Stimulated activated CD8-positive, alpha-beta memory T cell treated with anti-CD3 and anti-CD28 coated beads, Interleukin-12 subunit alpha, Interleukin-12 subunit beta, amount 100 ng/mL, for 24 hours (primary cell): ENCODE data around the gene ARSA.
"Not testable (repeated sequence)": the region's sequence is repeated elsewhere in the genome, so short reads cannot be mapped to it uniquely, and the experiment has no call there.

Source experiments
- DNase-seq: peaks from one replicate; pipeline ENCODE4 v3.0.0-alpha.2; 2020; ENCODE audit errors: extremely low read depth

Gene ARSA

GRCh38 chr22:50654664-50655063, 26.7 kb upstream of the ARSA start:
- not testable (repeated sequence) for DNase-seq

- no peak for DNase-seq
Measured at GRCh38 chr22:50653256-50653655, 25.3 kb upstream of the ARSA start.

GRCh38 chr22:50643821-50644101, 15.8 kb upstream of the ARSA start:
- not testable (repeated sequence) for DNase-seq

DNA sequence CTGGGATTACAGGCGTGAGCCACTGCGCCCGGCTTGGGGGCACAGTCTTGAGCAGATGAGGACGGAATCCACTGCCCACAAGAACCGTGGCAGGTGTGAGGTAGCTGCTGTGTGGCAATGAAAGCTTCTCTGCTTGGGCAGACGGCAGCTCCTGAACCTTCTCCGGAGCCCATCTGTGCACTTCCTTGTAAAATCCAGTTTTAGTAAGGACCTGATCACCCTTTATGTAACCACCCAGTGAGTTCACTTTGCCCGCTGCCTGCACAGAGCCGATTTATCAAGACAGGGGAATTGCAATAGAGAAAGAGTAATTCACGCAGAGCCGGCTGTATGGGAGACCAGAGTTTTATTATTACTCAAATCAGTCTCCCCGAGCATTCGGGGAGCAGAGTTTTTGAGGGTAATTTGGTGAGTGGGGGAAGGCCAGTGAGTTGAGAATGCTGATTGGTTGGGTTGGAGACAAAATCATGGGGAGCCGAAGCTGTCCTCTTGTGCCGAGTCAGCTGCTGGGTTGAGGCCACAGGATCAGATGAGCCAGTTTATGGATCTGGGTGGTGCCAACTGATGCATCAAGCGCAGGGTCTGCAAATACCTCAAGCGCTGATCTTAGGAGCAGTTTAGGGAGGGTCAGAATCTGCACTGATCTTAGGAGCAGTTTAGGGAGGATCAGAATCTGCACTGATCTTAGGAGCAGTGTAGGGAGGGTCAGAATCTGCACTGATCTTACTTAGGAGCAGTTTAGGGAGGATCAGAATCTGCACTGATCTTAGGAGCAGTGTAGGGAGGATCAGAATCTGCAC, 15.3 kb upstream of the ARSA start:
- not testable (repeated sequence) for DNase-seq

DNA sequence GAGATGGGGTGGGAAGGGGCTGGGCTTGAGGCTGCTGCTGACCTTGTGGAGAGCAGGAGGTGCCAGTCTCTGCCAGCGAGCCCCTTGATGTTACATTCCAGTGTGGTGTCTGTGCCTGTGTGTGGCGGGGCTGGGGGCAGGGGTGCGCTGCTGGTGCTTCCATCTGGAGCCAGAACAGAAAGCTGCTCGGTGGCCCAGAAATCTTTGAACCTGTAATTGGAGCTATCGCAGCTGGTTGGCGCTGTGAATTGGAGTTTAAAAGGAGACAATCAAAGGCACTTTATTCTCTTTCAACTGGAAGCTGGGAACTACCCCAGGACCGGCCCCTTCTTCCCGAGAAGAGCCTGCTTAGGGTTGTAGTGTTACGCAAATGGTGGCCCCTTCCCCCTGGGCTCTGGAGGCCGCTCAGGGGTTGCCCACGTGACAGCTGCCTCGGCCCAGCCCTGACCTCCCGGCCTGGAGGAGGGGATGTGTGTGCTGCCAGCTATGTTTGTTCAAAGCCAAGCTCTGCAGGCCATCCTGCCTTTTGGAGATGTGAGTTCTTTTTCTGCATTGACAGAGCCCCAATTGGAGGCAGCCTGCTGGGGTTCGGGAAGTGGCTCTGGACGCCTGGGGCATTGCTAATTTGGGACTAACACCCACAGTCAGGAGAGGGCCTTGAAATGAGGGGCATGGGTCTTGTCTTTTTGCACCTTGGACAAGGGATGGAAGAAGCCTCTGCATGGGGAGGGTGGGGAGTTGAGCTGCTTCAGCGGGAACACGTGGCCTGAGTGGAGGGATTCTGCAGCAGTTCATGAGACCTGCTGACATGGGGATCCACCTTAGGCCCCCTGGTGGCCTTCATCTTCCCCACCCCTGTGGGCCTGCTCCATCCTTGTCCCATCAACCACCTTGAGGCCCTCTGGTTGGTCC, 14.0 kb upstream of the ARSA start:
- no peak for DNase-seq

GRCh38 chr22:50640857-50641647, 13.1 kb upstream of the ARSA start:
- DNase-seq, result no peak

DNA sequence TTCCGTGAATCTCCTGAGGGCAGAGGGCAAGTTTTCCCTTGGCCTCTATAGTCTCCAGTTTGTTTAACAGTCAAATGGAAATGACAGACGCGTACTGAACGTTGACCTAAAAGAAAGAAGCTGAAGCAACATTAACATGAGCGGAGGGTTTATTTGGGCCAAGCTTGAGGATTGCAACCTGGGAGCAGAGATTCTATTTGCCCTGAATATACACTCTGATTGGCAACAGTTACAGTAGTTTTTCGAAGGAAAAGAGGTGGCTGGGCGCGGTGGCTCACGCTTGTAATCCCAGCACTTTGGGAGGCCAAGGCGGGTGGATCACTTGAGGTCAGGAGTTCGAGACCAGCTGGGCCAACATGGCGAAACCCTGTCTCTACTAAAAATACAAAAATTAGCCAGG, 12.3 kb upstream of the ARSA start:
- not testable (repeated sequence) for DNase-seq

- DNase-seq, result no peak
Measured at GRCh38 chr22:50635591-50635990, 7.6 kb upstream of the ARSA start.

DNA sequence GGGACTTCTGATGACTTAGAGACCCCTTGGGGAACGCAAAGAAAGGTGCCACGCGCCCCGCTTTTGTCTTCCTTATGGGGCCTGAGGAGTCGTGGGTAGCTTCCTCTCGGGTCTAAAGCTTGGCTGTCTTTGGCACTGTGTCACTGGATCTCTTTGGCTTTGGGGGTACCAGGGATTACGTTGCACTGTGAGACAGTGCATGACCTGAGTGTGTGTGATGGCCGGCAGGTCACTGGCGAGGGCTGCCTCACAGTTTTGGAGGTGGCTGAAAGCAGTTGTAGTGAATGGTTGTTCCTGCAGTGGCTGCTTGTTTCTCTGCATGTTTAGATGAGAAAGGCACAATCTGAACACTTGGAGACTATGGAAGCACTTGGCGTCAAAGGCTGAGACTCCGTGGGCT, 5.8 kb upstream of the ARSA start:
- no peak for DNase-seq

DNA sequence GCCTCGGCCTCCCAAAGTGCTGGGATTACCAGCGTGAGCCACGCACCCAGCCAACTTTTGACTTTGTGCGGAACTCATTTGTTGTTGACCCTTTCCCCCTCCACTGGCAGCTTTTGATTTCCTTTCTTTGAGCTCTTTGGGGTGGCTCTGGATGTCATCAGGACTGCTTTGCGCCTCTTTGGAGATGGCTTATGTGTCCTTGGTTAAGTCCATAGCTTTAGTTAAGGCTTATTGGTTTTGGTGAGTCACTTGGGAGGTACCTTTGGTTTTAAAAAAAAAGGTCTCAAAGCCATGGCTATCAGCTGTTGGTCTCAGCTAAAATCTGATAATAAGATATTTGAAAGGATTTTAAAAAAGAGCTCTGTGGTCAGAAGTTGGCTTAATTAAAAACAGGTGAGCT, 5.1 kb upstream of the ARSA start:
- DNase-seq, result no peak

DNA sequence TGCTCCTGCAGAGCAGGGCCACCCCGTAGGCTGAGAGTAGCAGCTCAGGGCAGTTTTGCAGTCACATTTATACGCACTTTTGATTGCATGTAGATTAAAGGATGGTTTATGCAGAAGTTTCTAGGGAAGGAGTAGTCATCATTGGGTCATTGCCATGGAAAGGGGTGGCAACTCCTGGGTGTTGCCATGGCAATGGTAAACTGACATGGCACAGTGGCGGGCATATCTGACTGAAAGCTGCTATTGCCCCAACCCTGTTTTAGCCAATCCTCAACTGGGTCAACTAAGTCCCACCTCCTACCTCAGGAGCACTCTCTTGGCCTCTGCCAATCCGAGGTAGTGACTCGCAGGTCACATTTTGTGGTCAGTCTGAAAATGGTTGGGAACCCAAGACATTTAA, 2.4 kb upstream of the ARSA start:
- DNase-seq, result no peak

- DNase-seq, result no peak
Measured at GRCh38 chr22:50628543-50629134, 687 bp upstream of the ARSA start.

- DNase-seq, result no peak
Measured at GRCh38 chr22:50626850-50627641, 906 bp downstream of the ARSA start.

DNA sequence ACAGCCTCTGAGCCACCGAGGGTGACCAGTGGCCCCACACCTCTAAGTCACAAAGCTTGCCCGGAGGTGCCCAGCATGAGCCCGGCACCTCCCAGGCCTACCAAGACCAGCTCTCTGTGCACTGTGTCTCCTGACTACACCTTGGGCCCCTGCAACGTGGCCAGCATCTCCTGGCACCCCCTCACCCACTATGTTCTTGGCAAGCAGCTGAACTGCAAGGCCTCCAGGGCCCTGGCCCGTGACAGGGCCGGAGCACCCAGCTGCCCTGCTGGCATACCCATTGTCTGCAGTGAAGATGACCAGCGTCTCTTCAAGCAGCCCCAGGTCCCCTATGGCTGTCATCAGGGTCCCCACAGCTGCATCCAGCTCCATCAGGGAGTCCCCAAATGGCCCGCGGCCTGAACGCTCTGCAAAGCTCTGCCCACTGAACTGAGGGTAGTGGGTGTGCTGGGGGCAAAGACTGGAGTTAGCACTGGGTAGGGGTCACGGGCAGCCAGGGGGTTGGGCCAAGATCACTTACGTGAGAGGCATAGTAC, 1.6 kb downstream of the ARSA start:
- DNase-seq, result no peak

DNA sequence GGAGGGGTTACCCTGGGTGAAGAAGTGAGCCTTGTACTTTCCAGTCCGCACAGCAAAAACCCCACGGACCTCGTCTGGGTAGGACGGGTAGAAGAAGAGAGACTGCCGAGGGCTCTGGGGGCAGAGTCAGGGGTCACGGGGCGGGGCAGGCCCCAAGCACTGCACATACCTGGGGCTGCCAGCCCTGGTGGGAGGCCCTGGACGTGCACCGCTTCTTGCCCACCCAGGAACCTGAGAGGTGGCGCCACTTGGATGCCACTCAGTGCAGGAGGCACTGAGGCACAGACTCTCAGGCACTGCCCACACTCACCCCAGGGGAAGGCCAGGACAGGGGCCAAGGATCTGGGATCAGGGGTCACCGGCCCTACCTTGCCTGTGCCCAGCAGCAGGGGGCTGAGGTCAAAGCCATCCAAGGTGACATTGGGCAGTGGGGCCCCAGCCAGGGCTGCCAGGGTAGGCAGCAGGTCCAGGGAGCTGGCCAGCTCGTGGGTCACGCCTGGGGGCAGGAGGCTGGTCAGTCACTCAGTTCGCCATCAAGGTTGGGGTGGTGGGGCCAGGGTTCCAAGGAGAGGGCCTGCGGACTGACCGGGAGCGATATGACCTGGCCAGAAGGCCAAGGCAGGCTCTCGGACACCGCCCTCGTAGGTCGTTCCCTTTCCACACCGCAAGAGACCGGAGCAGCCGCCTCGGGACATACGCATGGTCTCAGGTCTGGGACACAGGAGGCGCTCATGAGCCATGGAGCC, 2.2 kb downstream of the ARSA start:
- no peak for DNase-seq

GRCh38 chr22:50625131-50625567, 2.8 kb downstream of the ARSA start:
- DNase-seq, result no peak

DNA sequence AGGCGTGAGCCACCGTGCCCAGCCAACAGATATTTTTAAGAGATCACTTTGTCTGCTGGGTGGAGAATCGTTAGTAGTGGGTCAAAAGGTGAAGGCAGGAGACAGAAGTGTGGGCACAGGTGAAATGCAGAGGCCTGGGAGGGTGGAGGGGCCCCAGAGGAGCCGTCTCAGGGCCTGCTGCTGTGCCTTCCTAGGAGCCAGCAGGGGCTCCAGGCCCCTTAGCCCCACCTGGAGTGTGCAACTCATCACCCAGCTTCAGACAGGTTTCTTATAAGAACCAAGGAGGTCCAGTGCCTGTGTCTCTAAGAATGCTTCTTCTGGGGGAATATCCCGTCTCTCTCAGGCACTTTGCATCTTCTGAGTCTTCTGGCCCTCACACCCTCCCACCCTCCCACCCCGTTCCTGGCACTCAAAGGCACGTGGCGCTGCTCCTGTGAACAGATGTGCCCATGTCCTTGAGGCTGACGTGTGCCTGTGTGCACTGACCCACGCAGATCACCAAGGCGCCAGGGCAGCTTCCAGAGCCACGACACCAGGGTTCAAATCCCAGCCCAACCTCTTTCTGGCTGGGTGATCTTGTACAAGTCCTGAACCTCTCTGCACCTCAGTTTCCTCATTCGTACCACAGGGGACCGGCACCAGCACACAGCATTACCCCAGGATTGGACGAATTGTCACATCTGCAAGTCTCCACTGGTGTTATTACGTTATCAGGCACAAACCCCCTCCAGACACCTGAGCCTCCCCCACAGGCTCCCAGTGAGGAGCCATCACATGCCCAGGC, 3.4 kb downstream of the ARSA start:
- DNase-seq, result no peak

- DNase-seq, result no peak
Measured at GRCh38 chr22:50622723-50623327, 5.1 kb downstream of the ARSA start.
